GM21367 (cell line): ENCODE measurements around the gene USP7.

Source experiments
- ATAC-seq: cut with Tn5 transposase; IDR thresholded peaks from one replicate; pipeline ENCODE4 v1.9.1; 2021; ENCODE audit not compliant: unreplicated experiment

Gene USP7

GRCh38 chr16:8953064-8953463 lies 10.6 kb downstream of the USP7 start:
- no peak for ATAC-seq

- no peak for ATAC-seq
These were observed 11.4 kb downstream of the USP7 start for GRCh38 chr16:8952281-8952751.

GRCh38 chr16:8951447-8952280 lies 12.0 kb downstream of the USP7 start:
- no peak for ATAC-seq

- no peak for ATAC-seq
These were observed 13.1 kb downstream of the USP7 start for GRCh38 chr16:8950580-8951077.

- ATAC-seq = no peak
These were observed 13.9 kb downstream of the USP7 start for GRCh38 chr16:8949536-8950418.

- ATAC-seq = no peak
These were observed 14.9 kb downstream of the USP7 start for GRCh38 chr16:8948831-8949230.

- ATAC-seq = no peak
These were observed 15.6 kb downstream of the USP7 start for GRCh38 chr16:8948069-8948593.

GRCh38 chr16:8946544-8946943 lies 17.2 kb downstream of the USP7 start:
- no peak for ATAC-seq

- ATAC-seq = no peak
These were observed 17.9 kb downstream of the USP7 start for GRCh38 chr16:8945626-8946296.

- ATAC-seq = peak; percentile 63
These were observed 19.5 kb downstream of the USP7 start for GRCh38 chr16:8943966-8944759.

GRCh38 chr16:8943001-8943763 lies 20.5 kb downstream of the USP7 start:
- ATAC-seq = no peak

GRCh38 chr16:8941718-8942344 lies 21.9 kb downstream of the USP7 start:
- no peak for ATAC-seq

GRCh38 chr16:8937803-8938202 lies 25.9 kb downstream of the USP7 start:
- ATAC-seq = no peak

- ATAC-seq = peak; percentile 83
These were observed 27.3 kb downstream of the USP7 start for GRCh38 chr16:8936421-8936820.

GRCh38 chr16:8935989-8936388 lies 27.7 kb downstream of the USP7 start:
- ATAC-seq = no peak

GRCh38 chr16:8934601-8935000 lies 29.1 kb downstream of the USP7 start:
- ATAC-seq = no peak

GRCh38 chr16:8931859-8932258 lies 31.8 kb downstream of the USP7 start:
- no peak for ATAC-seq

- ATAC-seq = no peak
These were observed 34.5 kb downstream of the USP7 start for GRCh38 chr16:8929086-8929748.
